ENCODE results near the gene DEAF1.
"Not testable (repeated sequence)": the region's sequence is repeated elsewhere in the genome, so short reads cannot be mapped to it uniquely, and the experiment has no call there.

Gene DEAF1

DNA sequence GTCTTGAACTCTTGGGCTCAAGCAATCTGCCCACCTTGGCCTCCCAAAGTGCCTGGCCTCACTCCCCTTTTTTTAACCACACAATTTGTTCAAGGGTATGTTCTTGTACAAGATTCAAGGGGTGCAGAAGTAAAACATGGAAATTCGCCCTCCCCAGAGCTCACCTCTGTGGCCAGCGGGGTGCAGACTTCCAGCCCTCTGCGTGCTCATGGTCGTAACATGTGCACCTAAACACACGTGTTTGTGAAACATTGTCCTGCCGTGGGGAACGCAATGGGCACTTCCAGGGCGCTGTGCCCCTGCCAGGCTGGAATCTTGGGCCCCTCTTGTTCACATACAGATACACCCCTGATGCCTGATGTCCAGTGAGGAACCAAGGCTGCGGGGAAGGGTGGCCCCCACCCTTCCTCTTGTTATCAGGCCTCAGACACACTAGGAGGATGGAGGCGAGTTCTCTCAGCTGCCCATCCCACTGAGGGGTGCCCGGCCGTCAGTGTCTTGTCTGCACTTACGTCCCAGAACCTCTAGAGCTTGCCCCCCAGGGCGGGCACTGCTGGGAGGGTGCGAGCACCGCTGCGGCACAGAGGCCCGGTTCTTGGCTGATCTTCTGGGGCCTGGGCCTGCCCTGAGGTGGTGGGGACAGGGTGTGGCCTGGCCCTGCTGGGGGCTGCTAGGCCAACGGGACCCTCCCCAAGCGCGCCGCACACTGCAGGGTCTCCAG lies 6.9 kb upstream of the DEAF1 start:
- DNase-seq (ENCODE audit: low read depth) = no peak

DNA sequence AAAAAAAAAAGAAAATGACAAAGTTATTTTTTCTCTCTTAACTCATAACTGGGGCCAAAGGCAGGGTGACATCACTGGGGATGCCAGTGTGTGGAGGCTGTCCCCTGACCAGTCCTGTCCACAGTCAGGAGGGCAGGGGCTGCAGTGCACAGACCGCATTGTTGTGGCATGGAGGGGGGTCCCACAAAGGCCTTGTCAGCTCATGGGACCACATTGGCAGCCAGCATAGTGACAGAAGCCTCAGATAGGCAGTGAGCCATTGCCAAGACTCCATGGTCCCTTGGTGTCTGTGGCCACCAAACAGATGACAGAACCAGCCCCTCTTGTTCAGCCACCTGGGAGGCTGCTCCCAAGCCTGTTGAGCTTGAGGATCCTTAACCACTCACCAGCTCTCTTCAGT lies 4.7 kb upstream of the DEAF1 start:
- DNase-seq (ENCODE audit: low read depth) = no peak

DNA sequence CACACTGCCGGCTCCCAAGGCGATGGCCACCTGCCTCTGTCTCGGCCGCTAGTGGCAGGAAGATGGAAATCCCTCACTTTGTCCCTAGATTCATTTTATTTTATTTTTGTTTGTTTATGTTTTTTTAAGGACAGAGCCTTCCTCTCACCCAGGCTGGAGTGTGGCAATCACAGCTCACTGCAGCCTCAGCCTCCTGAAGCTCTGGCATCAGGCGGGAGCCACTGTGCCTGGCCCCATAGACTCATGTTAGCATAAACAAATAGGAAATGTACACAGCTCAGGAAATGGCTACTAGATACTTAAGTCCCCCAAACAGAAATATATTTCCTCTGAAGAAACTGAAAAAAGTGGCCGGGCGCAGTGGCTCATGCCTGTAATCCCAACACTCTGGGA lies 4.1 kb upstream of the DEAF1 start:
- DNase-seq (ENCODE audit: low read depth) = no peak

DNA sequence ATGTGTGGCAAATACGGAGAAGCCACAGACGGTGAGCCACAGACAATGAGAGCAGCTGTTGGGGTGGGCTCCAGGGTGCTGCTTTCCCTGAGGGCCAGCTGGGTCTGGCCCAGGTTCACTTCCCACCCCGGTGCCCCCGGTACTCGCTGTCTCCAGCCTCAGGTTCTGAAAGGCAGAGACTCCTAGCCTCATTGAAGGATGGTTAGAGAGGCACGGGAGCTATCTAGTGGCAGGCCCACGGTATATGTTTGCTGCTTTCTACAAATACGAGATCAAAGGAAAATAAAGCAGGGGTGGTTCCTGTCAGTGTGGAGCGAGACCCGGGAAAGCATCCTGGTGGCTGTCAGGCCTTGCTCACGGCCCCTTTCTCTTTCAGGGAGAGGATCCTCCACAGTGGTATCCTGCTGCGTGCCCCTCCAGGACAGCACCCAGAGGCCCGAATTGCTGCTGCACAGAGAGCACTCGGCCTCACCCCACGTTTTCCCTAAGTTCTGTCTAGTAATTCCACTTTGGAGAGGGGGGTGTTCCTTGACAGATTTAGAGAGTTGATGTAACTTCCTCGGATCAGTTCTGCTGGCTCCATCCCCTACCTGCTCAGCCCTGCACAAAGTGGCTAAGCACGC lies 3.6 kb upstream of the DEAF1 start:
- DNase-seq (ENCODE audit: low read depth) = no peak

DNA sequence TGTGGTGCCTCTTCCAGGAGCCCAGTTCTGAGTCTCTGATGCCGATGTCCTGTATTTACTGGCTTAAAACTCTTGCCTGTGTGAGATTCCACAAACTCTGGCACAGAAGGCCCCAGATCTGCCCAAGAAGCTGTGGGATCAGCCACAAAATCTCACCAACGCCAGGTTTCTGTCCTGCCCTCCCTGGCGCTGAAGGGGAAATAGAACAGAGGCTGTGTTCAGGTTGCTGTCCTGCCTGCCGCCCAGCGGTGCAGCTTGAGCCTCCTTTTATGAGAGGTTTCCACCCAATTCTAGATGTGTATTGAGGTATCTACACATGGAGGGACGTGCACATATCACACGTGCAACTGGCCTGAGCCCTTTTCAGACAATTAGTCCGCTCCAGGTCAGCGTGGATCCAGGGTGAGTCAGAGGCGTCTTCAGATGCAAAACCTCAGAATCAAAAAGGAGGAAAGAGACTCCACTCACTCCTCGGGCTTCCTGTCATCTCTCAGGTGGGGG lies 2.8 kb upstream of the DEAF1 start:
- DNase-seq (ENCODE audit: low read depth) = no peak

DNA sequence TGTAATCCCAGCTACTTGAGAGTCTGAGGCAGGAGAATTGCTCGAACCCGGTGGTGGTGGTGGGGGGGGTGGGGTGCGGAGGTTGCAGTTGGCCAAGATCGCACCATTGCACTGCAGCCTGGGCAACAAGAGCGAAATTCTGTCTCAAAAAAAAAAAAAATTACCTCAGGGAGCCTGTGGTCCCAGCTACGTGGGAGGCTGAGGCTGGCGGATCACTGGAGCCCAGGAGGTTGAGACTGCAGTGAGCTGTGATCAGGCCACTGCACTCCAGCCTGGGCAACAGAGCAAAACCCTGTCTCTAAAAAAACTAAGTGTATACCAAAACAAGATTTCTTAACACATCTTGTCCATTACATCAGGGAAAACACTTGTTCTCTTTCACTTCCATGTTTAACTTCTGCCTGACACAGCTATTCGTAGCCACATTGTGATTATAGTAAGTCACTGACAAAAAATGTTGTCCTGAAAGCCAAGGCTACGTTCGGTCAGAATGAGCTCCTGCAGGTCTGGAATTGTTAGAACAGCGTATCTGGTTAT lies 2.0 kb upstream of the DEAF1 start:
- no peak for DNase-seq (ENCODE audit: low read depth)

DNA sequence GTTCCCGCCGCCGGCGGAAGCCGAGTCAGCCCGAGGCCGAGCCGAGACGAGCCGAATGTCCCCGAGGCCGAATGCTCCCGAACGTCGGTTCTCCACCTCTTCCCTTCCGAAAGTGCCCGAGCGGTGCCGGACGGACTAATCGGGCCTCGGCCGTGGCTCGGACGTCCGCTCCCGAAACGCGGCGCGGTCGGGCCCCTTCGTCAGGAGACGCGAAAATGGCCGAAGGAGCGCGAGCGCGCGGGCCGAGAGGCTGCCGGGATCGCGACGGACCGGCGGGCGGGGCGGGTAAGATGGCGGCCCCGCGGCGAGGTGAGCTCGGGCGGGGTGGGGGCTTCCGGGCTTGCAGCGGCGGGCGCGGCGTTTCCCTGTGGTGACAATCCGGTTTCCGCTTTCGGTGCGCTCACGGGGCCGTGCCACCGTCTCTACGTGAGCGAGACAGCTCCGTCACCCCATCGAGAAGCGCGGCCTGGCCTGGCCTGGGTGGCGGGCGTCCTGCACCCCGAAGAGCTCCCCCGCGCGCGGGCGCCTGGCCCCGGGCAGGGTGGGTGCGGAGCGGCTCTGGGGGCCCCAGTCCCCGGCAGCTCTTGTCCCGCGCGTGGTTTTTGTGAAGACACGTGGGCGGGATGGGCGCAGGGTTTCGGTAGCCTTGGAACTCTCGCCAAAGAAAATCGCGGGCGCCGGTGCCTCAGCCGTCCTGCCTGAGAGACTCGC lies 671 bp upstream of the DEAF1 start, which contains the start of gene TMEM80:
TSS of gene TMEM80 (plus strand) at position 279 of the 711 bp plus-strand sequence. CDS start at position 291, 12 bp downstream.
- DNase-seq (ENCODE audit: low read depth) = peak; percentile 94

DNA sequence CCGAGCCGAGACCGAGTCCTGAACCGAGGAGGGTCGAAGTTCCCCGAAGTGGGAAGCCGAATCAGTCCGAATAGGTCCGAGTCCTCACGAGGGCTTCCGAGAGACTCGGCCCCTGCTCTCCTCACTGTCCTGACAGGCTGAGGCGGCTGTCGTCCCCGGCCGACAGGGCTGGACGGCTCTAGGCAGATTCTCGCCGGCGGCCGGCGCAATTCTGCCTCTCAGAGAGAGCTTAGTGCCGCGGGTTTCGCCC lies 191 bp upstream of the DEAF1 start:
- no peak for DNase-seq (ENCODE audit: low read depth)

DNA sequence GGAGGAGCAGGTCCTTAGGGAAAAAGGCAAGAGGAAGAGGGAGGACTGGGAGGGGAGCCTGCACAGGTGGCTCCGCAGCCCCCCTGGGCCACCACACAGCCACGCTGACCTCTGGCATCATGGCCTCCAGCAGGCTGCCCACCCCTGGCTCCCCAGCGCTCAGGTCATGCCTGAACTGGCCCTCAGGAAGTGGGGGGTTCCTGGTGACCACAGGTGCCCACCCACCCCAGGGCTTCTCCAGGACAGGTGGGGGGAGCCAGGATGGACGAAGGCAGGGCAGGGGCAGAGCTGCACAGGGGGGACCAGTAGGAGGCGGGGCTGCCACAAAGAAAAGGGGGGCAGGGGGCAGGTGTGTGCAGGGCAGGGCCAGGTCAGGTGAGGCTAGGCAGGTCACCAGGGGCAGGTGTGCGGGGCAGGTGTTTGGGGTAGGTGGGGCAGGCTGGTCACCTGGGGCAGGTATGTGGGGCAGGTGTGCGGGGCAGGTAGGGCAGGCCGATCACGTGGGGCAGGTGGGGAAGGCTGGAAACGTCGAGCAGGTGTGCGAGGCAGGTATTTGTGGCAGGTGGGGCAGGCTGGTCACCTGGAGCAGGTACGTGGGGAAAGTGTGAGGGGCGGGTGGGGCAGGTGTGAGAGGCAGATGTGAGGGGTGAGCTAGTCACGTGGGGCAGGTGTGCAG lies 997 bp downstream of the DEAF1 start:
- no peak for DNase-seq (ENCODE audit: low read depth)

DNA sequence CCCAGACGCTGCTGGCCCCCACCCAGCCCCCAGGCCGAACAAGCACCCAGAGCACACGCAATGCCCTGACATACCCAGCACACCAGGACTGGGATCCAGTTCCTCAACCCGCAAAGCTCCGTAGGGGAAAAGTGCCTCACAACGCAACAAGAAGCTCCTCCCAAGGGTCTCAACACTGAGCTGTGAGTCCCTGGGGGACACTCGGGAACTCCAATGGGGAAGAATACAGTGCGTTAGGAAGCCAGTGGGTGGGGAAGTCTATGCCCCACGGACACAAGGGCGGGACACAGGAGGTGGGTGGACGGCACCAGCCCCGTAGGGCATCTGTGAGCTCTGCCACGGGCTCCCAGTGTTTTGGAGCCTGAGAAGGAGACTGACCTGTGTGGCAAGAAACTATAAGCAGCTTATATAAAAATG lies 1.6 kb downstream of the DEAF1 start:
- no peak for DNase-seq (ENCODE audit: low read depth)

DNA sequence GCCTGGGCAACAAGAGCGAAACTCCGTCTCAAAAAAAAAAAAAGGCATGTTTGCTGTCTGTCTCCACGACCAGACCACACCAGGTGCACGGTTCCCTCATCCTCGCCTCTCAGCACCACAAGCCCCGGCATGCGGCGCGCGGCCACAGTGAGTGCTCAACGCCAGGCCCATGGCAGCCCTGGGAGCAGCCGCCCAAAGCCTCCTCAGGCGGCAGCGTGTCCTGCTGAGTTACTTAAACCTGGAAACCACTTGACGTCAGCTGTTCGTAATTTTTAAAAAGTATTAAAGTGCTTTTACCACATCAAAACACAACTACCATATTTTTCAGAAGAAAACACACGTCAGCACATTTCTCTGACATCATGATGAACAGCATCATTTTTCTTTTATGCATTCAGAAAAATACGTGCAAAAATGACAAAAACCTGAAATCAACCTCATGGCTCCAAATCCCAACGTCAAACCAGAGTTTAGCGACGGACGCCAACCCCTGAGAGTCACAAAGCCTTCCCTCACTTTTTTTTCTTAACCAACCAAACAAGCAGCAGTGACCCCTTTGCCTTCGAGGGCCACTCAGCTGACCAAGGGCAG lies 2.1 kb downstream of the DEAF1 start:
- no peak for DNase-seq (ENCODE audit: low read depth)

DNA sequence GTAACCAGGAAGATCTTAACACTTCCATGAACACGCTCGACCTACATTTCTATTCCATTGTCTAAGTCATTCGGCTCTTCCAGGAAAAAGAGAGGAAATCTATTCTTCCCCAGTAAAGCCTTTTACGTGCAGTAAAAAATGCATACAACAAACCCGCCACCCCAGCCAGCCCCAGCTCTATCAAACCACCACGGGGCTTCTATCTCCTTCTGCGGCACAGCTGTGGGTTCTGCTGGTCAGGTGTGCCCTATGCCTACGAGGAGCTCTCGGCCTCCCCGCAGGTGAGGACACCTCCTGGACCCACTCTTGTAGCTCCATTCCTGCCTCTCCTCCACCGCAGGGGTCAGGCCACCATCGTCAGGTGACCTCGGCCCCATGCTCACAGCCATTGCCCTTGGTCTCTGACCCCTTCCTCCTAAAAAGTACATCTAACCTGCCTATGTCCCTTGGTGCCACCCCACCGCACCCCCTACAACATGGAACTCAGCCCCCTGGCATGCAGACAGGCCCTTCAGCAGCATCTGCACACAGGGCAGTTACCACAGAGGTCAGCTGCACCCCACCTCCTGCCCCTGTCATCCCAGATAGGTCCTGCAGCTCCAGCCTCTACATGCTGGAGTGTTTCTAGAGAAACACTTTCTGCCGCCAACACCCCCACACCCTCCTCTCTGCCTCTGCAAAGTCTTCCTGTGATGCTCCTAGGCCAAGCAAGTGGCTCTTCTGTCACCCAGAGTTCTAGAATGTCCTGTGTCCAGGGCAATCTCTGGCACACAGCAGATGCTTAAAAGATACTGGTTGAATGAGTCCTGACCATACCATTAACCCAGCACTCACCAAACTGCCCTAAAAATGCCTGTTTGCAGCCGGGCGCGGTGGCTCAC lies 3.1 kb downstream of the DEAF1 start:
- DNase-seq (ENCODE audit: low read depth) = no peak

DNA sequence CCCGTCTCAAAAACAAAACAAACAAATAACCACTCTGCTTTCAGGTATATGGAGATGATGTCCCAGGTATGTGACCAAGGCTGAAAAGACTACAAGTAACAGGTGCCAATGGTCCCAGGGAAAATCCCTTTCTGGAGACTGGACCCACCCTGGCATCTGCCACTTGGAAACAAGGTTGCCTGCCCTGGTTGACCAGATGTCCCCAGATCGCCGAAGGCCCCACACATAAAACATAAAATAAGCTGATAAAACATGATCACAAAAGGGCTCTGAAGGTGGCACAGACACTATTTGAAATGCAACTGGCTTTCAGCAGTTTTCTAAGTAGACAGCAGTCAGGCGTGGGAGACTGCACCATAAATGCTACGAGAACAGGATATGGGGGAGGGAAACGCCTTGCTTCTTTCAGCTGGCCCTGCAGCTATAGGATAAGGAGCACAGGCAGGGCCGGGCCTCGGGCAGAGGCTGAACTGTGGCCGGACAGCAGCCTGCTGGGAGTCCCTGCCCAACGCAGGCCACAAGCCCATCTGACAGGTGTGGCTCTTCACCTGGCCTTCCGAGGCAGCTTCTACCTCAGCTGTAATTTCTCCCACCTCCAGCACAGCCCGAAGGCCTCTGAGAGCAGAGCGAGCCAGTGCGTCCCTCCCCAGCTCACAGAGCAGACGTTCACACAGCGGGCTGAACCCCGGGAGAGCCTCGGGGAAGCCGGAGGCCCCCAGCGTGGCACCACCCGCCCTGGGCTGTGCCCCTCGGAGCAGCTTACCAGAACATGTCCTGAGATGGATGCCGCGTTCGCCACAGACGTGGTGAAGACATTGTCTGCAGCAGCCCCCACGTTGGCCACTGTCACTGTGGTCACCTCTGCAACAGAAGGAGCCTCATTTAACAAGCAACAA lies 4.0 kb downstream of the DEAF1 start:
- DNase-seq (ENCODE audit: low read depth) = no peak

DNA sequence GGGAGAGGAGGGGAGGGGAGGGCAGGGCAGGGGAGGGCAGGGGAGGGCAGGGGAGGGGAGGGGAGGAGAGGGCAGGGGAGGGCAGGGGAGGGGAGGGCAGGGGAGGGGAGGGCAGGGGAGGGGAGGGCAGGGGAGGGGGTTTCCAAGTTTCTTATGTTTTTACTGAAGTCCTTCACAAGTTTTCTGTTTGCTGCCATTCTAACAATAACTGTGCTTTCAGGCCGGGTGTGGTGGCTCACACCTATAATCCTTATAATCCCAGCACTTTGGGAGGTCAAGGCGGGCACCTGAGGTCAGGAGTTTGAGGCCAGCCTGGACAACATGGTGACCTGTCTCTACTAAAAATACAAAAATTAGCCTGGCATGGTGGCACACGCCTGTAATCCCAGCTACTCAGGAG lies 4.8 kb downstream of the DEAF1 start:
- DNase-seq (ENCODE audit: low read depth) = not testable (repeated sequence)

DNA sequence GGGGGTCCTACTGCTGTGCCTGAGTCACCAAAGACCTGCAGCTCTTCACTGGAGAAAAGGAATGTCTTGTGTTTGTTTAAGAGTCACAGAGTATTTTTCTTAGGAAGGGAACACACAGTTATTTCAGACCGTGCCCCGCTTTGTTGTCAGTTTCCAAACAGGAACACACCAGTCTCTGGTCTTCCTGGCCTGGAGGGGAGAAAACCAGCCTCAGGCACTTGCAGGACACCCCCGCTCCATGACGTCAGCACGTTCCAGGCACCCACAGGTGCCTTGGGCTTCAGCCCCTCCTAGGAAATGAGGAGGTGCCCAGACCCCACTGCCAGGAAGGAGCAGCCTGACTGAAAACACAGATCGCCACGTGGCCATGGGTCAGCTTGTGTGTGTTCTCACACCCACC lies 5.4 kb downstream of the DEAF1 start:
- DNase-seq (ENCODE audit: low read depth) = no peak

DNA sequence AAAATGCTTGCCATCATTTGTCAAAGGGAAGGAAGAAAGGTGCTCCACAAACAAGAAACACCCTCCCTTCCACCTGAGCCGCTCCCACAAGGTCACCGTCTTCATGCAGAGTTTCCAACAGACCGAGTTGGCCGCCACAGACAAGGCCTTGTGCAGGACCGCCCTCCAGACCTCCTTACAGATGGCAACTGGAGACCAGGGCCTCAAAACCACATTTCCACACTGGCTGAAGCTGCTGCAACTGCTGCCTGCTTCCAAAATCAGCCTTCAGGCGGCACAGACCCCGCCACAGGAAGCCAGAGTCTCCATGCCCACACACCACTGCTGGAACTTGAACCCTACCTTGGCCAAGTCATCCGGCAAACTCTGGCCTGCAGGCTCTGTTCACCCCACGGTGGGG lies 6.3 kb downstream of the DEAF1 start:
- DNase-seq (ENCODE audit: low read depth) = no peak

DNA sequence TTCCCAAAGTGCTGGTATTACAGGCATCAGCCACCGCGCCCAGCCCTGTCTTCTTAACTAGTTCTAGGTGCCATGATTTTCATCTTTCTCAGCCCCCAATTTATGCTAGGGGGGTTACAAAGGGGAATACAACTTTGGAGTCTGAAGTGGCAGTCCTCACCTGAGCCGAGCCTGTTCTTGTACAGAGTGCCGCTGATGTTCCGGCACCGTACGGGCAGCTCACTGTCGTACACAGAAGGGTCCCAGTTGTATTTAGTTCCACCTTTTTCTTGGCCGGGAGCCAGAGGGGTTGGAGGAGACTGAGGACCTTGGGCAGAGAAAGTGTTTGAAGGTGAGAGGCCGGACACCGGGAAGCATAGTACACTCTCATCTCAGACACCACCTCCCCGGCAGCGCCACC lies 7.3 kb downstream of the DEAF1 start:
- DNase-seq (ENCODE audit: low read depth) = no peak

DNA sequence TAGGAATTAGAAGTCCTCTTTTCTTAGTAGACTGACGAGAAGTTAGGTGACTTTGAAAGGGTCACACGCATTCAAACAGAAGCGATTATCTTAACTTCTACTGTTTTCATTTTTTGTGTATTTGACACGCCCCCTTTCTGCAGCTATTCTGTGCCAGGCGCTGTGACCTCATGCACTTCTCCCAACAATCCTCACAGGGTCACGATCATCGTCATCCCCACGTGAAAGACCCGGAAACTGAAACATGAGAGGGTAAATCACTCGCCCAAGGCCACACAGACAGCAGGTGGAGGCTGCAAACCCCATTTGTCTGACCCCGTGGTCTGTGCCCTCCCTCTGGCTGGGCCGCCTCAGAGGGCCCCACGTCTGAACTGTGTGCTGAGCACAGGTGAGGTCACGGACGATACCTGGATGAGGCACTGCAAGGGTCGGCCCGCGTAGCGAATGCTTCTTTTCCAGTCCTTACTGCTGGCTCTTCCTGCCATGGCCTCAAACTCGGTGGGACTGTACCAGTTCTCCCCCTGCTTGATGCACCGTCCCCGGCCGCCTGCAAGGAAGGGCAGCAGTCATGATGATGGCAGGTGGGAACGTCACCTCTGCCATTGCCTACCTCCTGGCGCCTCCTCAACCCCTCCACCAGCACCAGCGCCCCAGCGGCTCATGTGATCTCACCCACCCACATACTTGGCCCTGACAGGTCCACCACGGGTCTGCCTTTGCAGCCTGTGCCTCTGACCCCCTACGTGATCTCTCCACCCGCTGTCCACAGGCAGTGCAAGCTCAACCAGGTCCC lies 8.4 kb downstream of the DEAF1 start:
- DNase-seq (ENCODE audit: low read depth) = no peak

DNA sequence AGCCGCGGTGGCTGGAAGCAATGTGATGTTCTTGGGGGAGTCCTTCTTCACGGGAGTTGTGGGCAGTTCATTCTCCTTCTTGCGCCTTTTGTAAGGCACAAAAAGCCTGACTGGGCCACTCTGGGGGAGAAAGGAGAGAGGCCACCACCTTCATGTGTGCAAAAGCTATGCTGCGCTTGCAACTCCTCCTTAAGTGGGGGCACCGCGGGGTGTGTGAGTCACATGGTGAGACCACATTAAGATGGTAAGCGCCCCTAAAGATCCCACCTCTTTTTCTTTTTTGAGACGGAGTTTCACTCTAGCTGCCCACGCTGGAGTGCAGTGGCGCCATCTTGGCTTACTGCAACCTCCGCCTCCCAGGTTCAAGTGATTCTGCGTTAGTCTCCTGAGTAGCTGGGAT lies 14.1 kb downstream of the DEAF1 start:
- DNase-seq (ENCODE audit: low read depth) = no peak
